ENCODE measurements around the gene REEP3.
"Not testable (repeated sequence)": the region's sequence is repeated elsewhere in the genome, so short reads cannot be mapped to it uniquely, and the experiment has no call there.

Gene REEP3

GRCh38 chr10:63630085-63630930 is 109.1 kb downstream of the REEP3 start:
- DNase-seq (ENCODE audit: low read depth), result peak; percentile 75

GRCh38 chr10:63630931-63631680 is 109.9 kb downstream of the REEP3 start:
- DNase-seq (ENCODE audit: low read depth), result no peak

- DNase-seq (ENCODE audit: low read depth), result no peak
Observed at GRCh38 chr10:63631991-63632390, 110.8 kb downstream of the REEP3 start.

- no peak for DNase-seq (ENCODE audit: low read depth)
Observed at GRCh38 chr10:63633677-63634487, 112.7 kb downstream of the REEP3 start.

GRCh38 chr10:63634488-63635065 is 113.4 kb downstream of the REEP3 start:
- DNase-seq (ENCODE audit: low read depth), result no peak

DNA sequence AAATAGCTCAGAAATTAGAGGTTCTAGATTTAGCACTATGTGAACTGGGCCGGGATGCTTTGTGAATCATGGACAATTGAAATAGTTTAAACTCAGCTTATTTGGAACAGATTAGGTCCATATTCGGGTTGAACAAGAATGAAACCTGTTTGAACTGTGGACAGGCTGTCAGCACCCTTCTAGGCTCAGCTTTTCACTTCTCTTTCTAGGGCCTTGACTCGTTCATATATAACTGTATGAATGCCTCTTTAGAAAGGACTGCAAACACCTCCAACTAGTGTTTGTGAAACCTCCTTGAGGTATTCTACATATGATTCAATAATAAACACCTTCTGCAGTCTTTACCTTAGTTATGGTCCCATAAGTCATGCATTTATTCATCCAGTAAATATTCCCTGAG is 115.6 kb downstream of the REEP3 start:
- DNase-seq (ENCODE audit: low read depth), result no peak

- no peak for DNase-seq (ENCODE audit: low read depth)
Observed at GRCh38 chr10:63637901-63638327, 116.7 kb downstream of the REEP3 start.

GRCh38 chr10:63641366-63641765 is 120.2 kb downstream of the REEP3 start:
- no peak for DNase-seq (ENCODE audit: low read depth)

DNA sequence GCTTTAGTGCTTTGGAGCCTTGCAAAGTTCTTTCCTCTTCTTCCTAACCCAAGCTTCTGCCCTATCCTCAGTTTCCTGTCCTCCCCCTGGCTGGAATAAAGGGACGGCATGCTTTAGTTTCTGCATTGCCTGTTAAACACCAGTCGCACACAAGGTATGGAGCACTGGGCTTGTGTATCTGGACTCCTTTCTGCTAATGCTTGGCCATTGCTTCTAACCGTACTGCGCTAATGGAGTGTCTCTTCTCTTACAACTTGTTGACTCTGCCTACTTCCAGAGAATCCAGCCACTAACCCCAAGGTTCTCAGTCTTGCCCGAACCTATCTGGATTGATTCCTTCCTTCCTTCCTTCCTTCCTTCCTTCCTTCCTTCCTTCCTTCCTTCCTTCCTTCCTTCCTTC is 120.6 kb downstream of the REEP3 start:
- DNase-seq (ENCODE audit: low read depth), result no peak

- no peak for DNase-seq (ENCODE audit: low read depth)
Observed at GRCh38 chr10:63642808-63643207, 121.6 kb downstream of the REEP3 start.

DNA sequence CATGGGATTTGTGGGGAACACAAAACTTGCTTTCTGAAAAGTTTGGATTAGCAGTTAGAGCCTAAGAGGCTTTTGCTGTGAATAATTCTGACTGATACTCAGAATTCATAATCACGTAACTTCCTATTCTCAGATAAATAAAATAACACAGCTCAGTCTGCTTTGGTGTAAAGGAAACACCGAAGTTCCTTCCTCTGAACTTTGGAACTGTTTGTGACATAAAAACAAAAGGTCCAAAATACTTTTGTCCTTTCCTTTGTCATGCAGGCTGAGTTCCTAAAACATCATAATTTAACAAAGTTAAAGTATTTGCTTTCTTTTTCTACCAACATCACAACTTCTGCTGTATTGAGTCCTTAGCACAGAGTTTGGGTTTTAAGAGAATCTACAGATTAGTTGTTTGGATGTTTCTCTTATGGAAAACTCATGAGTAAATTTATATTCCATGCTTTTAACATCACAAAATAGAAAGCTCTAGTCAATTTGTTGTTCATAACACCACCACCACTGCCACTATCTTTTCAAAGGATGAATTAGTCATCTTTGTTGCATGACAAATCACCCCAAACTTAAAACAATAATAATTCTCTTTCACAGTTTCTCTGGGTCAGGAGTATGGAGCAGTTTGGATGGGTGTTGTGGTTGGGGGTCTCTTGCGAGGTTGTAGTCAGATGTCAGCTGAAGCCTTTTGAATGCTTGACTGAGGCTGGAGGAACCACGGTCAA is 123.4 kb downstream of the REEP3 start:
- no peak for DNase-seq (ENCODE audit: low read depth)

GRCh38 chr10:63645195-63645594 is 124.0 kb downstream of the REEP3 start:
- DNase-seq (ENCODE audit: low read depth), result no peak

DNA sequence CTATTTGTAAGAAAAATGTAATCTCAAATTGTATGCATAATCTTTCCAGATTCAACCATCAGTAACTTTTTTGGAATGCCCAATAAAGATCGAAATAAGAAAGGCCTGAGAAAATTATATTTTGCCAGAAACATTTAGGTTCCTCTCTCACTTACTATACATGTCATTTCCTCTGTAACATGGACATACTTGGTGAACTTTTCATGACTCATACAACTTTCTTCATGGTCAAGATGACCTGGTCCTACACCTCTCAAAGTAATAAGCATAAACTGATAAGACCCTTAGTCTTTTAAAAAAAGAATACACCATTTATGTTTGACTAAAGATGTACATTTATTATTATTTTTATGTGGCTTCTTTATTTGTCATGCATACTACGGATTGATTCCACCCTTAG is 125.3 kb downstream of the REEP3 start:
- no peak for DNase-seq (ENCODE audit: low read depth)

- DNase-seq (ENCODE audit: low read depth), result no peak
Observed at GRCh38 chr10:63651864-63652263, 130.7 kb downstream of the REEP3 start.

GRCh38 chr10:63653747-63654146 is 132.5 kb downstream of the REEP3 start:
- no peak for DNase-seq (ENCODE audit: low read depth)

DNA sequence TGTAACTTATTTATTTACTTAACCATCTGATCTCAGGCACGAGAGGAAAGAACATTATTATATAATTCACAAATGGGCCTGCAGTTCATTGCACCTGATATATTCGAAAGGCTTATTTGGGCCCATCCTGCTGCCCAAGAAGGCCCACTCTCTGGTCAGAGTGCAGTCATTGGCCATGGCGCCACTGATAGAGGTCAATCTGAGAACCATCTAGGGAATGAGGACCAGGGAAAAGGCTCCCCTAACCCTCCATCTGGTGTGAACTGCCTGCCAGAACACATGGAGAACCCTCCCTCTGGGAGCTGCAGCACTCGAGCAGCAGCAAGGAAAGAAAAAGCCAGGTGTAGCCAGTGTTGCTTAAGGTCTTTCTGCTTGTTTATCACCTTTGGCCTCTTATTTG is 136.6 kb downstream of the REEP3 start:
- no peak for DNase-seq (ENCODE audit: low read depth)

DNA sequence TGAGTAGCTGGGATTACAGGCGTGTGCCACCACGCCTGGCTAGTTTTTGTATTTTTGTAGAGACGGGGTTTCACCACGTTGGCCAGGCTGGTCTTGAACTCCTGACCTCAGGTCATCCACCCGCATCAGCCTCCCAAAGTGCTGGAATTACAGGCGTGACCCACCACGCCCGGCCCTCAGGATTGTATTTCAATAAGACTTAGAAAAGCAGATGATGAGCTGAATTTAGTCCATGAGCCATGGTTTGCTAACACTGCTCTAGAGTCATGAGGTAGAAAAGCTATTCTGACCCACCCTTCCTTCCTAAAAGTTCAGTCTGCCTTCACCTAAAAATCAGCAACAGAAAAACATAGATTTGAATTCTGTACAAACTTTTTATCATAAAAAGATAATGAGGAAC is 139.7 kb downstream of the REEP3 start:
- not testable (repeated sequence) for DNase-seq (ENCODE audit: low read depth)

GRCh38 chr10:63661347-63661746 is 140.1 kb downstream of the REEP3 start:
- DNase-seq (ENCODE audit: low read depth), result no peak

- no peak for DNase-seq (ENCODE audit: low read depth)
Observed at GRCh38 chr10:63664341-63664885, 143.2 kb downstream of the REEP3 start.

DNA sequence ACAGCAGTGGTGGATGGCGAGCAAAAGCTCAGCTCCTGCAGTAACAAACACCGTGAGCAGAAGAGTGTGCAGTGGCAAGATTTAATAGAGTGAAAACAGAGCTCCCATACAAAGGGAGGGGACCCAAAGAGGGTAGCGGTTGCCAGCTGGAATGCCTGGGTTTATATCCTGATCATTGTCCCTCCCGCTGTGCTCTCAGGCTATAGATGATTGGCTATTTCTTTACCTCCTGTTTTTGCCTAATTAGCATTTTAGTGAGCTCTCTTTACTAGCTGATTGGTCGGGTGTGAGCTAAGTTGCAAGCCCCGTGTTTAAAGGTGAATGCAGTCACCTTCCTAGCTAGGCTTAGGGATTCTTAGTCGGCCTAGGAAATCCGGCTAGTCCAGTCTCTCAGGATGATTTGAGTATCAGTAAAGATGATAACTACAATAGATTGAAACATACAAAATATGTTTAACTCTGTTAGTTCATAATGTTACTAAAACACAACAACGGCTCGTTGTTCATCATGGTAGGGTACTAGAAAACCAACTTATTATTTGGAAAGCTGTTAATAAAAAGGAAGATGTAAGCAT is 143.9 kb downstream of the REEP3 start:
- DNase-seq (ENCODE audit: low read depth), result not testable (repeated sequence)

GRCh38 chr10:63665670-63666134 is 144.5 kb downstream of the REEP3 start:
- no peak for DNase-seq (ENCODE audit: low read depth)
